Hepatocyte (in vitro differentiated cells): ENCODE measurements around the gene PARD3B.

Source experiments
- EZH2 ChIP-seq: fragments of 200-600 bp; sonication (generic); IDR thresholded peaks from 2 replicates; pipeline ENCODE4 v1.6.1; 2016; ENCODE audit warnings: antibody characterized with exemption, mild to moderate bottlenecking, borderline replicate concordance
- TF ChIP-seq, protein P1 (sequence below): fragments of 200-600 bp; sonication (generic); IDR thresholded peaks from 2 replicates; pipeline ENCODE4 v1.5.1; 2016; ENCODE audit warnings: antibody characterized with exemption, mild to moderate bottlenecking; ENCODE audit not compliant: poor library complexity

DNA sequence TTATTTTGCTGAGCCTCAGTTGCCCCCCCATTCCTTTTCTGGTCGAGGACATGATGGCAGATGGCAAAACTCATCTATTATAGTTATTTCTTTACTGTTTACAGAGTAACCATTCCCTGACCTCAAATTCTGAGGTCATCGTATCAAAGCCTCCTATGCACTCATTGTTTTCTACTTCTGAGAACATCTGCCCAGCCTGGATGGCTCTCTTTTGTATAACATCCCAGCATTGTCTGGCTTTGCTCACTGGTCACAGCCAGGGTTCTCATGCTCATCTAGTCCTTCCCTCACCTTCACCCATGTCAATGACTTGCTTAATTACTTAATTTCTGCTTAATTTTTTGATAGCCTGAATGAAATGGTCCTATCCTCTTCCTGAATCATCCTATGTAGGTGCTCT is 472.1 kb downstream of the PARD3B start:
- TF ChIP-seq, protein P1, sequence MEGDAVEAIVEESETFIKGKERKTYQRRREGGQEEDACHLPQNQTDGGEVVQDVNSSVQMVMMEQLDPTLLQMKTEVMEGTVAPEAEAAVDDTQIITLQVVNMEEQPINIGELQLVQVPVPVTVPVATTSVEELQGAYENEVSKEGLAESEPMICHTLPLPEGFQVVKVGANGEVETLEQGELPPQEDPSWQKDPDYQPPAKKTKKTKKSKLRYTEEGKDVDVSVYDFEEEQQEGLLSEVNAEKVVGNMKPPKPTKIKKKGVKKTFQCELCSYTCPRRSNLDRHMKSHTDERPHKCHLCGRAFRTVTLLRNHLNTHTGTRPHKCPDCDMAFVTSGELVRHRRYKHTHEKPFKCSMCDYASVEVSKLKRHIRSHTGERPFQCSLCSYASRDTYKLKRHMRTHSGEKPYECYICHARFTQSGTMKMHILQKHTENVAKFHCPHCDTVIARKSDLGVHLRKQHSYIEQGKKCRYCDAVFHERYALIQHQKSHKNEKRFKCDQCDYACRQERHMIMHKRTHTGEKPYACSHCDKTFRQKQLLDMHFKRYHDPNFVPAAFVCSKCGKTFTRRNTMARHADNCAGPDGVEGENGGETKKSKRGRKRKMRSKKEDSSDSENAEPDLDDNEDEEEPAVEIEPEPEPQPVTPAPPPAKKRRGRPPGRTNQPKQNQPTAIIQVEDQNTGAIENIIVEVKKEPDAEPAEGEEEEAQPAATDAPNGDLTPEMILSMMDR = no peak
- TF ChIP-seq EZH2 = no peak
